ENCODE results near the gene TIMM21. TPM values are rescaled to one million over a fixed set of nuclear protein-coding genes. Genes with fewer than 3 reads are reported as not detected.

TIMM21 gene
- total and polyA plus RNA-seq, 2 experiments from 2014 or later: 25.6 to 53.0 TPM

- Histone ChIP-seq H3K36me3 (replicated peaks; ENCODE audit: insufficient read depth, low read depth) (no peaks in the 10 kb centered on the region), H3K9me3 (ENCODE audit: low read depth) (no peaks in the 10 kb centered on the region), H4K20me1 (ENCODE audit: insufficient read depth, poor library complexity, severe bottlenecking) (no peaks in the 10 kb centered on the region), H3K27me3 (no peaks in the 10 kb centered on the region), H3K4me2 (no peak overlapping the region), H3K79me2 (peaks cover 38% of the 10 kb centered on the region), H3K4me3 (no peak overlapping the region), H3K9me2 (replicated peaks; ENCODE audit: insufficient read depth) (no peaks in the 10 kb centered on the region), H2AFZ (no peak overlapping the region), H3K27ac (no peak overlapping the region), H3K4me1 (ENCODE audit: insufficient read depth) (peaks cover 5% of the 10 kb centered on the region)
- TF ChIP-seq EZH2 (IDR thresholded peaks at IDR 0.05; ENCODE audit: borderline replicate concordance) (no peak), EZH2phosphoT487 (IDR thresholded peaks at IDR 0.05; ENCODE audit: low read depth, severe bottlenecking, unreplicated experiment) (no peak), CTCF (IDR thresholded peaks at IDR 0.05; ENCODE audit: poor library complexity) (no peak)
- DNase-seq (ENCODE audit: low spot score): no peak
- WGBS (ENCODE audit: low lambda C conversion rate, missing lambda C conversion rate): 73% methylated on average over 4 of the region's 4 CpGs
Observed at GRCh38 chr18:74154716-74155115, 6.4 kb downstream of the TIMM21 start.

- H4K20me1 ChIP-seq (ENCODE audit: insufficient read depth, poor library complexity, severe bottlenecking): no peaks in the 10 kb centered on the region
- no peaks in the 10 kb centered on the region for H3K9me3 ChIP-seq (ENCODE audit: low read depth)
- H2AFZ ChIP-seq: no peak overlapping the region
- no peak overlapping the region for H3K27ac ChIP-seq
- TF ChIP-seq CTCF (IDR thresholded peaks at IDR 0.05; ENCODE audit: poor library complexity): no peak
- TF ChIP-seq EZH2 (IDR thresholded peaks at IDR 0.05; ENCODE audit: borderline replicate concordance): no peak
- TF ChIP-seq EZH2phosphoT487 (IDR thresholded peaks at IDR 0.05; ENCODE audit: low read depth, severe bottlenecking, unreplicated experiment): no peak
- peaks cover 33% of the 10 kb centered on the region for H3K79me2 ChIP-seq
- WGBS (ENCODE audit: low lambda C conversion rate, missing lambda C conversion rate): 98% methylated on average over 4 of the region's 4 CpGs
- no peaks in the 10 kb centered on the region for H3K27me3 ChIP-seq
- no peaks in the 10 kb centered on the region for H3K4me1 ChIP-seq (ENCODE audit: insufficient read depth)
- no peaks in the 10 kb centered on the region for H3K36me3 ChIP-seq (replicated peaks; ENCODE audit: insufficient read depth, low read depth)
- no peak overlapping the region for H3K4me2 ChIP-seq
- DNase-seq (ENCODE audit: low spot score): no peak
- H3K4me3 ChIP-seq: no peak overlapping the region
- no peaks in the 10 kb centered on the region for H3K9me2 ChIP-seq (replicated peaks; ENCODE audit: insufficient read depth)
Observed at GRCh38 chr18:74155276-74155675, 7.0 kb downstream of the TIMM21 start.

GRCh38 chr18:74163019-74163660, 14.8 kb downstream of the TIMM21 start:
- H3K36me3 ChIP-seq (replicated peaks; ENCODE audit: insufficient read depth, low read depth): no peaks in the 10 kb centered on the region
- no peaks in the 10 kb centered on the region for H3K9me3 ChIP-seq (ENCODE audit: low read depth)
- no peak for DNase-seq (ENCODE audit: low spot score)
- no peaks in the 10 kb centered on the region for H3K79me2 ChIP-seq
- WGBS (ENCODE audit: low lambda C conversion rate, missing lambda C conversion rate): 94% methylated on average over 11 of the region's 11 CpGs
- H3K4me1 ChIP-seq (ENCODE audit: insufficient read depth): no peaks in the 10 kb centered on the region
- H3K9me2 ChIP-seq (replicated peaks; ENCODE audit: insufficient read depth): no peaks in the 10 kb centered on the region
- no peak overlapping the region for H3K4me3 ChIP-seq
- no peak overlapping the region for H3K27ac ChIP-seq
- no peak for TF ChIP-seq EZH2phosphoT487 (IDR thresholded peaks at IDR 0.05; ENCODE audit: low read depth, severe bottlenecking, unreplicated experiment)
- no peak for TF ChIP-seq EZH2 (IDR thresholded peaks at IDR 0.05; ENCODE audit: borderline replicate concordance)
- no peak for TF ChIP-seq CTCF (IDR thresholded peaks at IDR 0.05; ENCODE audit: poor library complexity)
- no peak overlapping the region for H3K4me2 ChIP-seq
- H4K20me1 ChIP-seq (ENCODE audit: insufficient read depth, poor library complexity, severe bottlenecking): no peaks in the 10 kb centered on the region
- no peak overlapping the region for H2AFZ ChIP-seq
- H3K27me3 ChIP-seq: no peaks in the 10 kb centered on the region

Measured in hepatocyte (in vitro differentiated cells).